Smooth muscle cell (in vitro differentiated cells): Measurements from ENCODE around the gene SEPHS2. TPM values are rescaled to one million over a fixed set of nuclear protein-coding genes. Genes with fewer than 3 reads are reported as not detected.

Source experiments
- DNase-seq: peaks from one replicate; lab custom pipeline; 2025; ENCODE audit not compliant: unreplicated experiment; lab: John Stamatoyannopoulos, UW
- H2AFZ ChIP-seq: fragments of 200-600 bp; sonication (generic); 2 replicates; pipeline ENCODE4 v1.6.0; 2016; ENCODE audit warnings: antibody characterized with exemption, low read depth, mild to moderate bottlenecking
- H3F3A ChIP-seq: fragments of 200-600 bp; sonication (generic); 2 replicates; pipeline ENCODE4 v1.6.0; 2017; ENCODE audit warnings: antibody characterized with exemption, low read depth
- H3K27ac ChIP-seq: fragments of 200-600 bp; sonication (generic); 2 replicates; pipeline ENCODE4 v1.5.1; 2016; ENCODE audit warnings: low read depth, mild to moderate bottlenecking
- H3K27me3 ChIP-seq: fragments of 200-600 bp; sonication (generic); 2 replicates; pipeline ENCODE4 v1.6.1; 2016; ENCODE audit warnings: low read depth, mild to moderate bottlenecking
- H3K36me3 ChIP-seq: fragments of 200-600 bp; sonication (generic); 2 replicates; pipeline ENCODE4 v1.5.1; 2016; ENCODE audit warnings: low read depth
- H3K4me1 ChIP-seq: fragments of 200-600 bp; sonication (generic); 2 replicates; pipeline ENCODE4 v1.5.1; 2016; ENCODE audit warnings: low read depth
- H3K4me2 ChIP-seq: fragments of 200-600 bp; sonication (generic); 2 replicates; pipeline ENCODE4 v1.6.0; 2016; ENCODE audit warnings: mild to moderate bottlenecking
- H3K4me3 ChIP-seq: fragments of 200-600 bp; sonication (generic); 2 replicates; pipeline ENCODE4 v1.5.1; 2016; ENCODE audit warnings: mild to moderate bottlenecking
- H3K79me2 ChIP-seq: fragments of 200-600 bp; sonication (generic); 2 replicates; pipeline ENCODE4 v1.6.0; 2016; ENCODE audit warnings: low read depth, mild to moderate bottlenecking
- H3K9ac ChIP-seq: fragments of 200-600 bp; sonication (generic); 2 replicates; pipeline ENCODE4 v1.6.0; 2016; ENCODE audit warnings: low read depth
- H3K9me3 ChIP-seq: fragments of 200-600 bp; sonication (generic); replicated peaks from 2 replicates; pipeline ENCODE4 v1.5.1; 2016; ENCODE audit warnings: low read depth
- H4K20me1 ChIP-seq: fragments of 200-600 bp; sonication (generic); 2 replicates; pipeline ENCODE4 v1.6.0; 2016; ENCODE audit warnings: low read depth
- CTCF ChIP-seq: fragments of 200-600 bp; sonication (generic); IDR thresholded peaks from 2 replicates; pipeline ENCODE4 v1.5.1; 2017; ENCODE audit warnings: borderline replicate concordance, mild to moderate bottlenecking, antibody characterized with exemption; ENCODE audit not compliant: insufficient read depth, poor library complexity, severe bottlenecking
- WGBS: methylation state at CpG from one replicate; pipeline ENCODE4 v1.1.7; 2016; ENCODE audit warnings: low lambda C conversion rate; 5-methylcytosine and 5-hydroxymethylcytosine counted together
- polyA plus RNA-seq: library from polyadenylated mRNA; unstranded; fragments of >200 nt; fragmentation: Nextera tagmentation; extraction: Ambion mirVana; gene quantifications from 2 replicates; pipeline ENCODE4 v1.2.1, GENCODE V29; 2016
- total RNA-seq: library from RNA; depleted of rRNA; stranded (reverse); fragments of >200 nt; gene quantifications from 2 replicates; pipeline ENCODE4 v1.2.3, GENCODE V29; 2014

Gene SEPHS2
- 9.2 and 12.1 TPM in 2 replicates for total RNA-seq
- polyA plus RNA-seq = 26.4 and 30.5 TPM in 2 replicates

DNA sequence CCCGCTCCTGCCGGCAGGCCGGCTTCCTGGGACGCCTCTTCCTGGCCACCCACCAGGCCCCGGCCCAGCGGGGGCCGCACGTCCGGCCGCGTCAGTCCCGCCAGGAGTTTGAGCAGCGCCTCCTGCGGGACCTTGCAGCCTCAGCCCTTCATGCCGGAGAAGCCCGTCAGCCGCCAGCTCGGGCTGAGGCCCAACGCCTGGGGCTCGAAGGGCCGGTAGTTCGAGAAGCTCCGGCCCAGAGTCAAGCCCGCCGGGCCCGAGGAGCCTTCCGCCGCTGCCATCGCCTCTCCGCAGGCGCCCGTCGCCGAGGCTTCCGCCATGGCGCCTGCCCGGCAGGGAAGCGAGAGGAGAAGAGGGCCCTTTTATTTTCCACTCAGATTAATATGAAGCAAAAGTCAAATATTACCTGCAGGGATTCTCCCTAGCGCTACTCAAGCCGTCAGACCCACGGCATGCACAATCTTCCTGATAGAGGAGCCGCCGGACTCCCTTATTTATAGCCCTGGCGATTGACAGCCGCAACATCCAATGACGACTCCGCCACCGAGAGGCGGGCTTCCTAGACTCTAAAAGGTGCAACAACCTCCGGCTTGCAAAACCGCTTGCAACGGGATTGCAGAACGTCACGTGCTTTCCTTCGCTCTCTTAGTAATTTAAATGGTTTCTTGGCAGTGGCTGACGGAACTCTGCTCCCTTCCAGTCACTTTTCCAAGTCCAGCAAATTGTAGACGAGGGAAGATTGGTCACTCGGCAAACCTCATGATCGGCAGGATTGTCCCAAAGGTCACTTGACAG, at the start of gene SEPHS2:
TSS of gene SEPHS2 (minus strand) at position 467 of the 795 bp plus-strand sequence. CDS start at position 320, 147 bp downstream.
- DNase-seq = peak; percentile 54
- peak; percentile 32 for TF ChIP-seq CTCF
- Histone ChIP-seq H3K4me1 (peaks cover 8% of the 10 kb centered on the region), H3K9me3 (no peaks in the 10 kb centered on the region), H3K4me3 (peak within 1 kb of the TSS; percentile 87), H4K20me1 (peaks cover 4% of the 10 kb centered on the region), H3F3A (no peaks in the 10 kb centered on the region), H3K9ac (peak within 1 kb of the TSS; percentile 97), H3K4me2 (peak within 1 kb of the TSS; percentile 93), H3K79me2 (peaks cover 8% of the 10 kb centered on the region), H2AFZ (peak within 1 kb of the TSS; percentile 90), H3K27me3 (no peaks in the 10 kb centered on the region), H3K36me3 (no peaks in the 10 kb centered on the region), H3K27ac (peak within 1 kb of the TSS; percentile 97)
- 4% methylated on average over 53 of the region's 59 CpGs for WGBS

GRCh38 chr16:30494709-30495108, 49.0 kb upstream of the SEPHS2 start:
- Histone ChIP-seq H2AFZ (no peak overlapping the region), H3K9me3 (no peaks in the 10 kb centered on the region), H3K79me2 (no peaks in the 10 kb centered on the region), H3K27me3 (no peaks in the 10 kb centered on the region), H3K4me1 (no peaks in the 10 kb centered on the region), H3K27ac (no peak overlapping the region), H3K9ac (no peak overlapping the region), H3K36me3 (no peaks in the 10 kb centered on the region), H4K20me1 (no peaks in the 10 kb centered on the region), H3F3A (no peaks in the 10 kb centered on the region), H3K4me3 (no peak overlapping the region), H3K4me2 (no peak overlapping the region)
- DNase-seq = no peak
- WGBS = 86% methylated on average over 12 of the region's 12 CpGs
- no peak for TF ChIP-seq CTCF

DNA sequence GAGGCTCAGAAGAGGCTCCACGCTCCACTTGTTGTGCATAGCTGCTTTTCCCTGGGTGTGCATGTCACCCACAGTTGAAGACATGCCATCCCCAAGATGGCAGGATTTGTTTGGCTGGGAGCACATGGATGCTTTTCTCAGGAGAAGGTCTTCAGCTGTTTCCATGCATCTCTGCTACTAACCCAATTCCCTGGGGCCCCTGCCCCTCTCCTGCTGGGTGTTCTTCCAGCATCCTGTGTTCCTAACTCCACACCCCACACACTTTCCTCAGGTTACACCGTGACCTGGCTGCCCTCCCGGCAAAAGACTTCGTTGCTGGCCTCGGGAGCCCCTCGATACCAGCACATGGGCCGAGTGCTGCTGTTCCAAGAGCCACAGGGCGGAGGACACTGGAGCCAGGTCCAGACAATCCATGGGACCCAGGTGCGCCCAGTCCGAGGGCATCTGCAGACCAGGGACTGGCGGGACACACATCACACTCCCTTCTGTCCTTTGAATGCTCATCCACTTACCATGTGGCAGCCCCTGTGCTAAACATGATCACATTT, 48.3 kb upstream of the SEPHS2 start:
- no peaks in the 10 kb centered on the region for H3K4me1 ChIP-seq
- no peaks in the 10 kb centered on the region for H4K20me1 ChIP-seq
- 85% methylated on average over 11 of the region's 11 CpGs for WGBS
- H2AFZ ChIP-seq = no peak overlapping the region
- no peak overlapping the region for H3K9ac ChIP-seq
- no peaks in the 10 kb centered on the region for H3K79me2 ChIP-seq
- H3K9me3 ChIP-seq = no peaks in the 10 kb centered on the region
- no peaks in the 10 kb centered on the region for H3K36me3 ChIP-seq
- H3K4me3 ChIP-seq = no peak overlapping the region
- TF ChIP-seq CTCF = no peak
- no peak overlapping the region for H3K27ac ChIP-seq
- H3K27me3 ChIP-seq = no peaks in the 10 kb centered on the region
- H3K4me2 ChIP-seq = no peak overlapping the region
- no peak for DNase-seq
- no peaks in the 10 kb centered on the region for H3F3A ChIP-seq
